Fibroblast of lung (primary cell): ENCODE data around the gene PTPN23.

Experiments
- EZH2 ChIP-seq: IDR thresholded peaks from 2 replicates; pipeline ENCODE4 v1.5.1; 2012; ENCODE audit warnings: low read length, control low read depth, mild to moderate bottlenecking; ENCODE audit errors: missing control alignments
- TF ChIP-seq, protein P1 (sequence below), 2 donors: IDR thresholded peaks in 1 of 2; conservative IDR thresholded peaks in 1 of 2; 1 replicate in 1 of 2; 2 replicates in 1 of 2; pipeline ENCODE4 v1.5.1; 2011 to 2012; ENCODE audit warnings: low read length in 2 of 2, control low read depth in 1 of 2, inconsistent platforms in 1 of 2, low read depth in 1 of 2, mild to moderate bottlenecking in 1 of 2

DNA sequence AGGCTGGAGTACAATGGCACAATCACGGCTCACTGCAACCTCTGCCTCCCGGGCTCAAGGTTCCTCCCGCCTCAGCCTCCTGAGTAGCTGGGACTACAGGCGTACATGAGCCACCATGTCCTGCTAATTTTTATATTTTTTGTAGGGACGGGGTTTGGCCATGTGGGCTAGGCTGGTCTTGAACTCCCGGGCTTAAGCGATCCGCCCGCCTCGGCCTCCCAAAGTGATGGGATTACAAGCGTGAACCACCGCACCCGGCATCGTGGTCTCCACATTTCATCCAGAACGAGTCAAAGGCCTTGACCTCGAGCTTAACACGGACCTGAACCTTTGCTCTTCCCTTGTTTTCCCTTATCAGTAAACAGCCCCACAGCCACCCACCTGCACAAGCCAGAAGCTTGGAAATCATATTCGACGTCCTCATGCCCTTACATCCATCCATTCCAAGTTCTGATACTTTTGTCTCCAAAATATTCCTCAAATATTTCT is 1.4 kb upstream of the PTPN23 start:
- TF ChIP-seq, protein P1, sequence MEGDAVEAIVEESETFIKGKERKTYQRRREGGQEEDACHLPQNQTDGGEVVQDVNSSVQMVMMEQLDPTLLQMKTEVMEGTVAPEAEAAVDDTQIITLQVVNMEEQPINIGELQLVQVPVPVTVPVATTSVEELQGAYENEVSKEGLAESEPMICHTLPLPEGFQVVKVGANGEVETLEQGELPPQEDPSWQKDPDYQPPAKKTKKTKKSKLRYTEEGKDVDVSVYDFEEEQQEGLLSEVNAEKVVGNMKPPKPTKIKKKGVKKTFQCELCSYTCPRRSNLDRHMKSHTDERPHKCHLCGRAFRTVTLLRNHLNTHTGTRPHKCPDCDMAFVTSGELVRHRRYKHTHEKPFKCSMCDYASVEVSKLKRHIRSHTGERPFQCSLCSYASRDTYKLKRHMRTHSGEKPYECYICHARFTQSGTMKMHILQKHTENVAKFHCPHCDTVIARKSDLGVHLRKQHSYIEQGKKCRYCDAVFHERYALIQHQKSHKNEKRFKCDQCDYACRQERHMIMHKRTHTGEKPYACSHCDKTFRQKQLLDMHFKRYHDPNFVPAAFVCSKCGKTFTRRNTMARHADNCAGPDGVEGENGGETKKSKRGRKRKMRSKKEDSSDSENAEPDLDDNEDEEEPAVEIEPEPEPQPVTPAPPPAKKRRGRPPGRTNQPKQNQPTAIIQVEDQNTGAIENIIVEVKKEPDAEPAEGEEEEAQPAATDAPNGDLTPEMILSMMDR (conservative IDR thresholded peaks at IDR 0.05 in 1 of 2, IDR thresholded peaks at IDR 0.05 in 1 of 2; ENCODE audit: low read depth in 1 of 2, low read length in 2 of 2), result no peak
- TF ChIP-seq EZH2, result no peak
